PC-3 (cell line): ENCODE results near the gene SNU13. TPM values are rescaled to one million over a fixed set of nuclear protein-coding genes. Genes with fewer than 3 reads are reported as not detected.
"Not testable (repeated sequence)": the region's sequence is repeated elsewhere in the genome, so short reads cannot be mapped to it uniquely, and the experiment has no call there.

ENCODE experiments used
- ATAC-seq: fragments of 200-7000 bp; cut with Tn5 transposase; 2 replicates; pipeline ENCODE4 v1.9.1; 2020; ENCODE audit warnings: mild to moderate bottlenecking, moderate library complexity
- BruUV-seq: library from RNA; stranded (reverse); fragments of 400-500 nt; replicated peaks from 2 replicates; lab custom pipeline; 2021; lab: Mats Ljungman, UMichigan
- CTCF ChIA-PET: fragments of 300-600 bp; sonication (Branson Sonifier 250); formaldehyde crosslinking; loops from one replicate; lab custom pipeline; 2022; ENCODE audit warnings: antibody characterized with exemption; lab: Charles Lee
- POLR2A ChIA-PET: fragments of 300-600 bp; sonication (Branson Sonifier 250); formaldehyde crosslinking; loops from one replicate; lab custom pipeline; 2022; ENCODE audit warnings: antibody characterized with exemption; ENCODE audit not compliant: unreplicated experiment; lab: Charles Lee
- DNase-seq: peaks from one replicate; pipeline ENCODE4 v3.0.0-alpha.2; 2015
- H2AFZ ChIP-seq: fragments of 300-600 bp; sonication (generic); 2 replicates; pipeline ENCODE4 v1.6.0; 2016; ENCODE audit warnings: antibody characterized with exemption, low read length
- H3F3A ChIP-seq: fragments of 300-600 bp; sonication (generic); one replicate; pipeline ENCODE4 v1.6.0; 2017; ENCODE audit warnings: antibody characterized with exemption, low read length, control low read depth, mild to moderate bottlenecking; ENCODE audit not compliant: unreplicated experiment
- H3K27ac ChIP-seq: fragments of 300-600 bp; sonication (generic); 2 replicates; pipeline ENCODE4 v1.5.1; 2016; ENCODE audit warnings: mild to moderate bottlenecking, low read length
- H3K27me3 ChIP-seq: fragments of 300-600 bp; sonication (generic); 2 replicates; pipeline ENCODE4 v1.6.1; 2016; ENCODE audit warnings: low read length, mixed read lengths
- H3K36me3 ChIP-seq: fragments of 300-600 bp; sonication (generic); 2 replicates; pipeline ENCODE4 v1.6.1; 2016; ENCODE audit warnings: low read depth, mixed run types, low read length, mixed read lengths
- H3K4me1 ChIP-seq: fragments of 300-600 bp; sonication (generic); 2 replicates; pipeline ENCODE4 v1.5.1; 2016; ENCODE audit warnings: low read length; ENCODE audit not compliant: insufficient read depth
- H3K4me2 ChIP-seq: fragments of 300-600 bp; sonication (generic); 2 replicates; pipeline ENCODE4 v1.6.0; 2016; ENCODE audit warnings: low read length
- H3K4me3 ChIP-seq: fragments of 300-600 bp; sonication (generic); 2 replicates; pipeline ENCODE4 v1.5.1; 2016; ENCODE audit warnings: mild to moderate bottlenecking, low read length, mixed read lengths
- H3K79me2 ChIP-seq: fragments of 300-600 bp; sonication (generic); 2 replicates; pipeline ENCODE4 v1.6.1; 2017; ENCODE audit warnings: low read length, mixed read lengths
- H3K9ac ChIP-seq: fragments of 300-600 bp; sonication (generic); 2 replicates; pipeline ENCODE4 v1.6.0; 2016; ENCODE audit warnings: mild to moderate bottlenecking, low read length
- H3K9me2 ChIP-seq: fragments of 300-600 bp; sonication (generic); replicated peaks from 2 replicates; pipeline ENCODE4 v1.6.1; 2016; ENCODE audit warnings: mixed run types, low read length, mixed read lengths
- H3K9me3 ChIP-seq: fragments of 300-600 bp; sonication (generic); 2 replicates; pipeline ENCODE4 v1.6.1; 2016; ENCODE audit warnings: low read length, mixed read lengths
- H4K20me1 ChIP-seq: fragments of 300-600 bp; sonication (generic); 2 replicates; pipeline ENCODE4 v1.6.1; 2016; ENCODE audit warnings: low read length, mixed read lengths
- CTCF ChIP-seq: fragments of 300-600 bp; sonication (generic); conservative IDR thresholded peaks from 2 replicates; pipeline ENCODE4 v1.5.1; 2017; ENCODE audit warnings: antibody characterized with exemption, low read depth, mild to moderate bottlenecking, low read length
- EZH2 ChIP-seq: fragments of 300-600 bp; sonication (generic); IDR thresholded peaks from one replicate; pipeline ENCODE4 v1.6.1; 2017; ENCODE audit warnings: antibody characterized with exemption, mild to moderate bottlenecking, low read length; ENCODE audit not compliant: unreplicated experiment
- EZH2phosphoT487 ChIP-seq: fragments of 300-600 bp; sonication (generic); IDR thresholded peaks from 2 replicates; pipeline ENCODE4 v1.6.1; 2018; ENCODE audit warnings: mild to moderate bottlenecking, antibody characterized with exemption, low read length, borderline replicate concordance
- intact Hi-C: fragments of 100-400 bp; cut with micrococcal nuclease; formaldehyde crosslinking; loops from 2 replicates; pipeline ENCODE4 v1.9.0; 2023
- total RNA-seq: library from RNA; depleted of rRNA; stranded (reverse); fragments of >200 nt; gene quantifications from 2 replicates; pipeline ENCODE4 v1.2.3, GENCODE V29; 2014; rRNA removed

SNU13 gene
- total RNA-seq, 1 experiment from 2014 or later, result 173 TPM

GRCh38 chr22:41631115-41631514, 57.6 kb downstream of the SNU13 start:
- H3K9me2 ChIP-seq, H3K4me1 ChIP-seq, POLR2A ChIA-PET, H3K9me3 ChIP-seq, CTCF ChIA-PET, H2AFZ ChIP-seq, H3K27me3 ChIP-seq, H3K4me2 ChIP-seq, BruUV-seq, ATAC-seq, H4K20me1 ChIP-seq, H3K9ac ChIP-seq, H3F3A ChIP-seq, intact Hi-C loops, H3K4me3 ChIP-seq, DNase-seq, H3K27ac ChIP-seq: not testable (repeated sequence)
- H3K79me2 ChIP-seq, result peaks cover 32% of the 10 kb centered on the region
- H3K36me3 ChIP-seq, result peaks cover 31% of the 10 kb centered on the region

- peaks cover 6% of the 10 kb centered on the region; the same call in 1 of the 2 replicates for H4K20me1 ChIP-seq
- H3K9me3 ChIP-seq, result no peaks in the 10 kb centered on the region
Observed at GRCh38 chr22:41625577-41625976, 63.1 kb downstream of the SNU13 start.

More at GRCh38 chr22:41625577-41625976, 63.1 kb downstream of the SNU13 start:
- Histone ChIP-seq H2AFZ (no peak overlapping the region), H3K9me2 (no peaks in the 10 kb centered on the region), H3K27ac (no peak overlapping the region), H3K27me3 (no peaks in the 10 kb centered on the region), H3F3A (no peaks in the 10 kb centered on the region), H3K4me2 (no peak overlapping the region), H3K4me1 (peaks cover 5% of the 10 kb centered on the region; the same call in 1 of the 2 replicates), H3K9ac (no peak overlapping the region), H3K79me2 (peaks cover 64% of the 10 kb centered on the region), H3K4me3 (no peak overlapping the region), H3K36me3 (peaks cover 28% of the 10 kb centered on the region)
- intact Hi-C loops, result no loop called here
- no TSS peak for BruUV-seq
- CTCF ChIA-PET, result no interaction called here
- POLR2A ChIA-PET, result no interaction called here
- DNase-seq (no peak), ATAC-seq (no peak)
- TF ChIP-seq CTCF (no peak), EZH2phosphoT487 (no peak), EZH2 (no peak)

Other genes starting within 250 kb of the SNU13 start
- 12.8 and 13.5 TPM in 2 replicates for gene TOB2, start 242.1 kb downstream of the SNU13 start, total RNA-seq
- 76.5 and 80.4 TPM in 2 replicates for gene PHF5A, start 220.2 kb downstream of the SNU13 start, total RNA-seq
- gene ACO2, start 219.8 kb downstream of the SNU13 start, total RNA-seq, result 118 and 130 TPM in 2 replicates
- gene POLR3H, start 144.4 kb downstream of the SNU13 start, total RNA-seq, result 21.2 and 30.4 TPM in 2 replicates
- not detected in 2 replicates for gene CSDC2, start 127.9 kb downstream of the SNU13 start, total RNA-seq
- gene PMM1, start 99.0 kb downstream of the SNU13 start, total RNA-seq, result 18.0 and 18.6 TPM in 2 replicates
- 20.9 and 21.9 TPM in 2 replicates for gene DESI1, start 67.8 kb downstream of the SNU13 start, total RNA-seq
- 404 and 432 TPM in 2 replicates for gene XRCC6, start 67.6 kb downstream of the SNU13 start, total RNA-seq
- gene MEI1, start 10.6 kb upstream of the SNU13 start, total RNA-seq, result 1.4 TPM in 1 of 2 replicates, not detected in the other
- 7.9 and 17.6 TPM in 2 replicates for gene CCDC134, start 111.8 kb upstream of the SNU13 start, total RNA-seq
- 38.7 and 40.0 TPM in 2 replicates for gene SREBF2, start 144.2 kb upstream of the SNU13 start, total RNA-seq
- gene SHISA8, start 226.2 kb upstream of the SNU13 start, total RNA-seq, result not detected in 2 replicates
- 0.58 and 0.66 TPM in 2 replicates for gene TNFRSF13C, start 237.9 kb upstream of the SNU13 start, total RNA-seq